ENCODE results near the gene PPP2CA.
"Not testable (repeated sequence)": the region's sequence is repeated elsewhere in the genome, so short reads cannot be mapped to it uniquely, and the experiment has no call there.

Gene PPP2CA

DNA sequence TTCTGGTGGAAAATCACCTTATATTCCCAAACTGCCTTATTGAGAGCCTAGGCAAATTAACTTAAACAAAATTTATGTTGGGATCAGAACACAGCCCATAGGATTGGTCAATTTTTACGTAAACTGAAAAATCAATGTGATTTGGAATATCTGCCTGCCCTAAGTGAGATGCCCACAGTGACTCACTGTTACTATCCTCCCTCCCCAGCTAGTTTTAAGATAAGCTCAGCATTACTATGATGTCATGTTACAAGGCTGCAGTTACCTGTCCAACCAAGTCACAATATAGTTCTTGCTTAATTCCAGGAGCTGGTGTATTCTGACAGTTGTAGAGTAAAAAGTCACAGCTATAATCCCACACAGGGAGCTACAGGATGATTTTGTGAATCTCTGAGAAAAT, 72.2 kb downstream of the PPP2CA start:
- TF ChIP-seq PPARA (CRISPR knock-in tag; IDR thresholded peaks at IDR 0.05; ENCODE audit: borderline replicate concordance) (no peak), ZNF8 (CRISPR knock-in tag; IDR thresholded peaks at IDR 0.05) (no peak), TOX (CRISPR knock-in tag; IDR thresholded peaks at IDR 0.05; ENCODE audit: borderline replicate concordance) (no peak), CREB5 (CRISPR knock-in tag; IDR thresholded peaks at IDR 0.05; ENCODE audit: low read depth) (no peak), BACH2 (CRISPR knock-in tag; IDR thresholded peaks at IDR 0.05; ENCODE audit: borderline replicate concordance) (no peak), ARNTL (CRISPR knock-in tag; IDR thresholded peaks at IDR 0.05; ENCODE audit: borderline replicate concordance, low read depth) (no peak), TCF4 (CRISPR knock-in tag; IDR thresholded peaks at IDR 0.05; ENCODE audit: borderline replicate concordance) (no peak), GLIS3 (CRISPR knock-in tag; IDR thresholded peaks at IDR 0.05) (no peak)
- ATAC-seq: no peak

GRCh38 chr5:134153241-134153640, 72.6 kb downstream of the PPP2CA start:
- TF ChIP-seq PPARA (CRISPR knock-in tag; IDR thresholded peaks at IDR 0.05; ENCODE audit: borderline replicate concordance): no peak
- TF ChIP-seq CREB5 (CRISPR knock-in tag; IDR thresholded peaks at IDR 0.05; ENCODE audit: low read depth): no peak
- no peak for TF ChIP-seq ISL1 (CRISPR knock-in tag; IDR thresholded peaks at IDR 0.05)
- no peak for TF ChIP-seq PATZ1 (CRISPR knock-in tag; IDR thresholded peaks at IDR 0.05; ENCODE audit: borderline replicate concordance)
- no peak for TF ChIP-seq ZNF565 (CRISPR knock-in tag; conservative IDR thresholded peaks at IDR 0.05; ENCODE audit: low read depth)
- TF ChIP-seq TOX (CRISPR knock-in tag; IDR thresholded peaks at IDR 0.05; ENCODE audit: borderline replicate concordance): no peak
- TF ChIP-seq SNAI2 (CRISPR knock-in tag; IDR thresholded peaks at IDR 0.05): no peak
- no peak for TF ChIP-seq ZNF70 (CRISPR knock-in tag; IDR thresholded peaks at IDR 0.05)
- no peak for TF ChIP-seq RARB (CRISPR knock-in tag; IDR thresholded peaks at IDR 0.05)
- TF ChIP-seq BACH2 (CRISPR knock-in tag; IDR thresholded peaks at IDR 0.05; ENCODE audit: borderline replicate concordance): no peak
- no peak for TF ChIP-seq POU6F1 (CRISPR knock-in tag; IDR thresholded peaks at IDR 0.05; ENCODE audit: borderline replicate concordance, low read depth)
- TF ChIP-seq ZFP30 (CRISPR knock-in tag; IDR thresholded peaks at IDR 0.05): no peak
- no peak for TF ChIP-seq ARNTL (CRISPR knock-in tag; IDR thresholded peaks at IDR 0.05; ENCODE audit: borderline replicate concordance, low read depth)
- TF ChIP-seq, protein P1, sequence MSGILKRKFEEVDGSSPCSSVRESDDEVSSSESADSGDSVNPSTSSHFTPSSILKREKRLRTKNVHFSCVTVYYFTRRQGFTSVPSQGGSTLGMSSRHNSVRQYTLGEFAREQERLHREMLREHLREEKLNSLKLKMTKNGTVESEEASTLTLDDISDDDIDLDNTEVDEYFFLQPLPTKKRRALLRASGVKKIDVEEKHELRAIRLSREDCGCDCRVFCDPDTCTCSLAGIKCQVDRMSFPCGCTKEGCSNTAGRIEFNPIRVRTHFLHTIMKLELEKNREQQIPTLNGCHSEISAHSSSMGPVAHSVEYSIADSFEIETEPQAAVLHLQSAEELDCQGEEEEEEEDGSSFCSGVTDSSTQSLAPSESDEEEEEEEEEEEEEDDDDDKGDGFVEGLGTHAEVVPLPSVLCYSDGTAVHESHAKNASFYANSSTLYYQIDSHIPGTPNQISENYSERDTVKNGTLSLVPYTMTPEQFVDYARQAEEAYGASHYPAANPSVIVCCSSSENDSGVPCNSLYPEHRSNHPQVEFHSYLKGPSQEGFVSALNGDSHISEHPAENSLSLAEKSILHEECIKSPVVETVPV (CRISPR knock-in tag; IDR thresholded peaks at IDR 0.05): no peak
- no peak for ATAC-seq

GRCh38 chr5:134152173-134152832, 73.6 kb downstream of the PPP2CA start:
- not testable (repeated sequence) for ATAC-seq

DNA sequence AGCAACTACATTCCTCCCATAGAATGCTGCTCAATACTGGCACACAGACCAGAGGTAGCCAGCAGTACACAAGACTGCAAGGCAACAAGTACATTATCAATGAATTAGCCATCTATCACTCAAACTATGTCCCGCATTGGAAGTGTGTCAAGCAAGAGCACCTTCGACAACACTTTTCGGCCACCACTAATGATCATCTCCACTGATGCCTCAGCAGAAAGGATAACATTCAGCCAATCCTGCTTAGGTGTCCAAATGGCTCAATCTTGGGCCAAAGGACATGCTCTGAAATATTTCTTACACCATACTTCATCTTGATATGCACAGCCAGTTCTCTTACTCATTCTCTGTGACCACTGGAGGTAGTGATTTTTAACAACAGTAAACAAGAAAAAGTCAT, 74.2 kb downstream of the PPP2CA start:
- TF ChIP-seq CSDC2 (CRISPR knock-in tag; IDR thresholded peaks at IDR 0.05) (no peak), CREB5 (CRISPR knock-in tag; IDR thresholded peaks at IDR 0.05; ENCODE audit: low read depth) (no peak), OSR1 (CRISPR knock-in tag; IDR thresholded peaks at IDR 0.05) (no peak), SNAI2 (CRISPR knock-in tag; IDR thresholded peaks at IDR 0.05) (no peak), ZNF565 (CRISPR knock-in tag; conservative IDR thresholded peaks at IDR 0.05; ENCODE audit: low read depth) (no peak), ZNF70 (CRISPR knock-in tag; IDR thresholded peaks at IDR 0.05) (no peak), ESRRG (CRISPR knock-in tag; IDR thresholded peaks at IDR 0.05) (no peak), ZNF8 (CRISPR knock-in tag; IDR thresholded peaks at IDR 0.05) (no peak), RARB (CRISPR knock-in tag; IDR thresholded peaks at IDR 0.05) (no peak), POU6F1 (CRISPR knock-in tag; IDR thresholded peaks at IDR 0.05; ENCODE audit: borderline replicate concordance, low read depth) (no peak)
- TF ChIP-seq, protein P1 (CRISPR knock-in tag; IDR thresholded peaks at IDR 0.05): no peak
- no peak for ATAC-seq

Measured in SK-N-SH treated with all-trans-retinoic acid at 6 μM for 48 hours (cell line).